GM19397 (cell line): Measurements from ENCODE around the gene NAA16.
A peak's percentile ranks its signal among the peaks of the same experiment; 100 is the strongest.
"Not testable (repeated sequence)": the region's sequence is repeated elsewhere in the genome, so short reads cannot be mapped to it uniquely, and the experiment has no call there.

Experiments
- ATAC-seq: cut with Tn5 transposase; IDR thresholded peaks from one replicate; pipeline ENCODE4 v1.9.1; 2021; ENCODE audit warnings: mild to moderate bottlenecking, moderate library complexity; ENCODE audit not compliant: unreplicated experiment

The NAA16 gene

GRCh38 chr13:41310963-41311405, at the start of gene NAA16:
Gene NAA16 (plus strand): TSS chr13:41311267. CDS start chr13:41311529, 262 bp downstream.
- peak; percentile 78 for ATAC-seq

GRCh38 chr13:41263261-41263971, 47.7 kb upstream of the NAA16 start, which contains the start of gene MTRF1:
Gene MTRF1 (minus strand): TSS chr13:41263576. CDS start chr13:41260907, 2,669 bp downstream.
- peak; percentile 97 for ATAC-seq

GRCh38 chr13:41267106-41267505, 44.0 kb upstream of the NAA16 start:
- no peak for ATAC-seq

GRCh38 chr13:41268764-41269163, 42.3 kb upstream of the NAA16 start:
- no peak for ATAC-seq

- no peak for ATAC-seq
Measured at GRCh38 chr13:41271456-41272285, 39.4 kb upstream of the NAA16 start.

- no peak for ATAC-seq
Measured at GRCh38 chr13:41273831-41274441, 37.1 kb upstream of the NAA16 start.

- no peak for ATAC-seq
Measured at GRCh38 chr13:41274881-41275280, 36.2 kb upstream of the NAA16 start.

- no peak for ATAC-seq
Measured at GRCh38 chr13:41276824-41277223, 34.2 kb upstream of the NAA16 start.

- ATAC-seq, result not testable (repeated sequence)
Measured at GRCh38 chr13:41279156-41279555, 31.9 kb upstream of the NAA16 start.

- ATAC-seq, result peak; percentile 75
Measured at GRCh38 chr13:41282129-41282571, 28.9 kb upstream of the NAA16 start.

GRCh38 chr13:41284512-41285288, 26.4 kb upstream of the NAA16 start:
- no peak for ATAC-seq

GRCh38 chr13:41286370-41286769, 24.7 kb upstream of the NAA16 start:
- no peak for ATAC-seq

GRCh38 chr13:41289463-41289881, 21.6 kb upstream of the NAA16 start:
- ATAC-seq, result no peak

- no peak for ATAC-seq
Measured at GRCh38 chr13:41291246-41291645, 19.8 kb upstream of the NAA16 start.

- no peak for ATAC-seq
Measured at GRCh38 chr13:41293272-41293671, 17.8 kb upstream of the NAA16 start.

- no peak for ATAC-seq
Measured at GRCh38 chr13:41294914-41295313, 16.2 kb upstream of the NAA16 start.

GRCh38 chr13:41295973-41296372, 15.1 kb upstream of the NAA16 start:
- ATAC-seq, result no peak

- no peak for ATAC-seq
Measured at GRCh38 chr13:41296879-41297646, 14.0 kb upstream of the NAA16 start.

- ATAC-seq, result no peak
Measured at GRCh38 chr13:41299316-41300094, 11.6 kb upstream of the NAA16 start.
